NCI-H1048 (cell line): ENCODE measurements around the gene SLC25A19.
"Not testable (repeated sequence)": the region's sequence is repeated elsewhere in the genome, so short reads cannot be mapped to it uniquely, and the experiment has no call there.

Experiments
- DNase-seq: peaks from one replicate; lab custom pipeline; 2025; lab: John Stamatoyannopoulos, UW

The SLC25A19 gene

DNA sequence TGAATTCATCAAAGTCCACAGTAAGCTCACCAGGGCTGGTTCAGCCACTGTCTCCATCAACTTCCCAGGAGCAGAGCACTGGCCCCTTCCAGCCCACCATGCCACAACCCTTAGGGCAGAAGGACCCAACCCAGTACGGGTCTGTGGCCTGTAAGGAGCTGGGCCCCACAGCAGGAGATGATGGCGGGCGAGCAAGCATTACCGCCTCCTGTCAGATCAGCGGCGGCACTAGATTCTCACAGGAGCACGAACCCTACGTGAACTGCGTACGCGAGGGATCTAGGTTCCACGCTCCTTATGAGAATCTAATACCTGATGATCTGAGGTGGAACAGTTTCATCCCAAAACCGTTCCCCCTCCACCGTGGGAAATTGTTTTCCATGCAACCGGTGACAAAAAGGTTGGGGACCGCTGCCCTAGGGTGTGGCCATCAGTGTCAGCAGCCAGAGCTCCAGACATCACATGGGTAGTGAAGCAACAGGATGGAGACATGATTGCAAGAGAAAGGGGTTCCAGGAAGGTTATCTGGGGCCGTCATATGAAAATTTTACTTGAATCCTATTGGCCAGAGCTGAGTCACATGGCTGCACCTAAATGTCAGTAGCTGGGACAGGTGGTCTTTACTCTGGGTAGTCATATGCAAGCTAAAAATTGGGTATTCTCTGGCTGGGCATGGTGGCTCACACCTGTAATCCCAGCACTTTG lies 12.4 kb upstream of the SLC25A19 start:
- no peak for DNase-seq

- DNase-seq = no peak
Observed at GRCh38 chr17:75301049-75301448, 11.8 kb upstream of the SLC25A19 start.

GRCh38 chr17:75300280-75300679 lies 11.0 kb upstream of the SLC25A19 start:
- DNase-seq = no peak

GRCh38 chr17:75295201-75296158 lies 6.2 kb upstream of the SLC25A19 start:
- no peak for DNase-seq

- DNase-seq = not testable (repeated sequence)
Observed at GRCh38 chr17:75292810-75293448, 3.7 kb upstream of the SLC25A19 start.

GRCh38 chr17:75289832-75290337 lies 652 bp upstream of the SLC25A19 start:
- no peak for DNase-seq

DNA sequence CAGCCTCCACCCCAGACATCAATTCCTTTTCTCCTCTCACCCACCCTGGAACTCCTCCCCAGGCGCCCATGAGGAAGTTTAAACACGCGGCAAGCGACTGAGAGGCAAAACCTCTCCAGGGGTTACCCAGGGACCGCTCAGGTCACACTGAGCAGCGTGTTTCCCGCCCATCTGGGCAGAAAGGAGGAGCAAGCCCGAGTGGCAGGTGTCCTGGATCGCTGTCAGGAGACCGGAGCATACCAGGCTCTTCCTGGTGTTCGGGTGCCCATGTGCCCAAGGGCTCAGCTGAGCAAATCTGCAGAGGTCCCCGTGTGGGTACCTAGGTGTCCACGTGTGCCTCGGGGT lies 491 bp downstream of the SLC25A19 start:
- no peak for DNase-seq

DNA sequence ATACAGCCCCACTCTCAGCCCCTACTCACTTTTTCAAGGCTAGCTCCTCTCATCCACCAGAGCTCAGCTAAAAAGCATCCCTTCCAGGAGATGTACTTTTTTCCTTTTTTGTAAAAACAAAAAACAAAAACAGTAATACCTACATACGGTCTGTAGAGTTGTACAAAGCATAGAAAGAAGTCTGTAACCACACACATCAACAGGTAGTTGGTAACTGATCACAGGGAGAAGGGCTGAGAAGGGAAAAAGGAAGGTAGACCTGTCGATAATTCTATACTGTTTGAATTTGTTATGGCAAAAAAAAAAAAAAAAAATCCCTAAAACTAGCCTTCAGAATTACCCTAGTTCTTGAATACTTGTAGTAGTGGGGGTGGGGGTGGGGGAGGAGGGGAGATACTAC lies 874 bp downstream of the SLC25A19 start:
- no peak for DNase-seq

GRCh38 chr17:75287221-75287620 lies 2.0 kb downstream of the SLC25A19 start:
- DNase-seq = no peak

- DNase-seq = no peak
Observed at GRCh38 chr17:75285123-75285522, 4.1 kb downstream of the SLC25A19 start.

GRCh38 chr17:75280189-75280588 lies 9.0 kb downstream of the SLC25A19 start:
- DNase-seq = not testable (repeated sequence)

DNA sequence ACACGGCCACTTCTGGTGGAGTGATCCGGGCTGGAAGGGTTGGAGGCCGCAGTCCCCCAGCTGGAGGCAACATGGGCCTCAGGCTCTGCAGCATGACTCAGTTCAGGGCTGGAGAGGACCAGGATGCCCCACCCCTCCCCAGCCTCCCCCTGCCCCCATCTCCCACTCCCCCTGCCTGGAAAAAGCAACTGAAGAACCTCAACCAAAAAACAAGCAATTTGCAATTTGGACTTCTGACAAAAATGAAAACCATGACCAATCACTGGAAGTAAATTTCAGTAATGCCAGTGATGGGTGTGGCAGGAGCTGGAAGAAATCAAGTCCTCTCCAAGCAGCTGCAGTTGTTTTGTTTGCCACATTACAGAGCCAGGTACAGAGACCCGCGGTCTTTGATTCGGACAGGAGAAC lies 11.6 kb downstream of the SLC25A19 start:
- DNase-seq = no peak

- no peak for DNase-seq
Observed at GRCh38 chr17:75273977-75274708, 15.1 kb downstream of the SLC25A19 start.

GRCh38 chr17:75272848-75273184 lies 16.4 kb downstream of the SLC25A19 start:
- no peak for DNase-seq

DNA sequence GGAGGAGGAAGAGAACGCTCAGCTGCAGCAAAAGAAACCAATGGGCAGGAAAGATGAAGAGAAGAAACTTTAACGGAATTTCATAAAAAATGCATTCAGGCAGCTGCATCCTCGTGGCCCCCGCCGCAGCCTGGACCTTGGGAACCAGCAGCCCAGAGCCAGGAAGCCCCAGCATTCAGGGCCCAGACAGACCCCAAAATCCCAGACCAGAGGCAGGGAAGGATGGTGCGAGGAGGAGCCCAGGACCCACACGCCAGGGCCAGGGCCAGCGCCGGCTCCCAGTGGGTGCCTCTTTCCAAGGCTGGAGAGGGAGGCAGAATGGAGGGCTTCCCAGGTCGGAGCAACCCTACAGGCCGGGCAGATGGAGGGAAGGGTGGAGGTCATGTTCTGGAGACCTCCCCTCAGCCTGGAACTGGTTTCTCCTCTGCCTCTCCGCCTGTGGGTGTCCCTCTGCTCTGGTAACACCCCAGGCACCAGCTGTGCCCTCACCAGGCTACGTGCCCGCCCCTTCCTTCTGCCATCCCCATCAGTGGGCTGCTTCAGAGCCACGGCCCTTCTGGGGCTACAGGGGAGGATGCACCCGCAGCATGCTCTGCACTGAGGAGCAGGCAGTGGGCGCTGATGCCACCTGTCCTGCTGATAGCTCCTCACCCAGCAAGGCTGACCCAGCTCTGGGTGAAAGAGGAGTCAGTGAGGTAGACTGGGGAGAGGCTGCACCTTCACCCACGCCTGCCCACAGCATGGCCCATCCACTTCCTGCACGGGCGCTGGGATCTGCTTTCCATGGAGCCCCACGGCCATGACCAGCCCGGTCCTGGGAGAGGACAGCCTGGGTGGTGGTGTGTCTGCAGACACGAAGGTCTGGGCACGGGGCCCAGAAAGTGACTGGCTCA lies 17.0 kb downstream of the SLC25A19 start:
- DNase-seq = no peak

- DNase-seq = no peak
Observed at GRCh38 chr17:75271233-75271954, 17.8 kb downstream of the SLC25A19 start.

GRCh38 chr17:75270966-75271232 lies 18.3 kb downstream of the SLC25A19 start, which contains the start of gene MIF4GD:
TSS of gene MIF4GD (minus strand) at chr17:75271231. CDS start at chr17:75270195, 1,036 bp downstream.
- DNase-seq = peak; percentile 63

GRCh38 chr17:75270218-75270965 lies 18.8 kb downstream of the SLC25A19 start:
- DNase-seq = no peak

DNA sequence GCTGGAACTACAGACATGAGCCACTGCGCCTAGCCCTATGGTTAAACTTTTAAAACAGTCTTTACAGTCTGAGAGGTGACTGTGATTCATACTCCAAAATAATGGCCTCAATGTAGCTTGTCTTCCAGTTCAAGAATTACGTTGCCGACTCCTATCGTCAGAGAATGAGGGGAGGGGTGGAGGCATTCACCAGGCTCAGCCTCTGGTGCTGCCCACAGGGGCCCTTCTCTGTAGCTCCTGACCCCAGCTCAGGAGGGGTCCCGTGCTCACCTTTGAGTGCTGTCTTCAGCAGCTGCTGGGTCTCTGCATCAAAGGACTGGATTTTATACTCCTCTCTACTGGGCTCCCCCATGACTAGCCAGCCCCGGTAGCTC lies 19.4 kb downstream of the SLC25A19 start:
- DNase-seq = no peak
